ENCODE results near the gene GPSM3. TPM values are rescaled to one million over a fixed set of nuclear protein-coding genes. Genes with fewer than 3 reads are reported as not detected.
A peak's percentile ranks its signal among the peaks of the same experiment; 100 is the strongest.

Gene GPSM3
- total and polyA plus RNA-seq, 2 of the 13 experiments (the other 11 are each of a cell fraction or from before 2014, with no cell fraction given) = 0.18 to 6.2 TPM

GRCh38 chr6:32153564-32154513 is 38.6 kb downstream of the GPSM3 start, which contains the start of gene PPT2 (continued):
- TF ChIP-seq HNF1A (IDR thresholded peaks at IDR 0.05; ENCODE audit: low read depth) (peak; percentile 64; the same call in 1 of the 2 replicates), HNF1A (CRISPR knock-in tag; IDR thresholded peaks at IDR 0.05; ENCODE audit: borderline replicate concordance) (peak; percentile 76), ZNF430 (CRISPR knock-in tag; IDR thresholded peaks at IDR 0.05) (no peak; the same call in 1 of the 2 replicates), KDM5B (CRISPR knock-in tag; IDR thresholded peaks at IDR 0.05; ENCODE audit: borderline replicate concordance) (no peak), ZNF761 (CRISPR knock-in tag; conservative IDR thresholded peaks at IDR 0.05) (no peak; the same call in 1 of the 2 replicates), NFAT5 (CRISPR knock-in tag; IDR thresholded peaks at IDR 0.05) (peak; percentile 37; the same call in 1 of the 2 replicates), WIZ (CRISPR knock-in tag; IDR thresholded peaks at IDR 0.05) (no peak), SMARCE1 (IDR thresholded peaks at IDR 0.05; ENCODE audit: borderline replicate concordance) (no peak), SALL1 (CRISPR knock-in tag; IDR thresholded peaks at IDR 0.05) (no peak; the same call in 1 of the 2 replicates), CENPX (CRISPR knock-in tag; IDR thresholded peaks at IDR 0.05) (no peak), FIP1L1 (IDR thresholded peaks at IDR 0.05; ENCODE audit: borderline replicate concordance, insufficient read depth, low read depth, low read length) (0 out of 2 replicates have a peak, but pooled peaks have one; percentile 75), ZNF232 (CRISPR knock-in tag; IDR thresholded peaks at IDR 0.05; ENCODE audit: borderline replicate concordance) (0 out of 2 replicates have a peak, but pooled peaks have one; percentile 79), ZNF44 (CRISPR knock-in tag; IDR thresholded peaks at IDR 0.05) (no peak), POLR2AphosphoS5 (IDR thresholded peaks at IDR 0.05; ENCODE audit: low read depth, low read length) (peak; percentile 61)
- TF ChIP-seq, protein P1, sequence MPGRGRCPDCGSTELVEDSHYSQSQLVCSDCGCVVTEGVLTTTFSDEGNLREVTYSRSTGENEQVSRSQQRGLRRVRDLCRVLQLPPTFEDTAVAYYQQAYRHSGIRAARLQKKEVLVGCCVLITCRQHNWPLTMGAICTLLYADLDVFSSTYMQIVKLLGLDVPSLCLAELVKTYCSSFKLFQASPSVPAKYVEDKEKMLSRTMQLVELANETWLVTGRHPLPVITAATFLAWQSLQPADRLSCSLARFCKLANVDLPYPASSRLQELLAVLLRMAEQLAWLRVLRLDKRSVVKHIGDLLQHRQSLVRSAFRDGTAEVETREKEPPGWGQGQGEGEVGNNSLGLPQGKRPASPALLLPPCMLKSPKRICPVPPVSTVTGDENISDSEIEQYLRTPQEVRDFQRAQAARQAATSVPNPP (CRISPR knock-in tag; IDR thresholded peaks at IDR 0.05) = no peak
- TF ChIP-seq, protein P2, sequence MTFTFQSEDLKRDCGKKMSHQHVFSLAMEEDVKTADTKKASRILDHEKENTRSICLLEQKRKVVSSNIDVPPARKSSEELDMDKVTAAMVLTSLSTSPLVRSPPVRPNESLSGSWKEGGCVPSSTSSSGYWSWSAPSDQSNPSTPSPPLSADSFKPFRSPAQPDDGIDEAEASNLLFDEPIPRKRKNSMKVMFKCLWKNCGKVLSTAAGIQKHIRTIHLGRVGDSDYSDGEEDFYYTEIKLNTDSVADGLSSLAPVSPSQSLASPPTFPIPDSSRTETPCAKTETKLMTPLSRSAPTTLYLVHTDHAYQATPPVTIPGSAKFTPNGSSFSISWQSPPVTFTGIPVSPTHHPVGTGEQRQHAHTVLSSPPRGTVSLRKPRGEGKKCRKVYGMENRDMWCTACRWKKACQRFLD (CRISPR knock-in tag; IDR thresholded peaks at IDR 0.05; ENCODE audit: borderline replicate concordance) = peak; percentile 57; the same call in 1 of the 2 replicates
